Mucosa of stomach (tissue), 1 donor: ENCODE measurements around the gene BEST2.

Experiments
- H3K27me3 ChIP-seq: one replicate; pipeline ENCODE4 v1.7.0; 2013; ENCODE audit warnings: mild to moderate bottlenecking, low read length; ENCODE audit not compliant: control insufficient read depth, insufficient read depth
- H3K36me3 ChIP-seq: one replicate; pipeline ENCODE4 v1.7.0; 2013; ENCODE audit warnings: low read length; ENCODE audit not compliant: control insufficient read depth, insufficient read depth
- H3K4me1 ChIP-seq: one replicate; pipeline ENCODE4 v1.7.0; 2013; ENCODE audit warnings: mild to moderate bottlenecking, low read length; ENCODE audit not compliant: control insufficient read depth, insufficient read depth
- H3K4me3 ChIP-seq: one replicate; pipeline ENCODE4 v1.7.0; 2013; ENCODE audit warnings: low read length
- H3K9ac ChIP-seq: one replicate; pipeline ENCODE4 v1.7.0; 2013; ENCODE audit warnings: mild to moderate bottlenecking, low read length, moderate library complexity
- H3K9me3 ChIP-seq: one replicate; pipeline ENCODE4 v1.7.0; 2013; ENCODE audit warnings: mild to moderate bottlenecking, low read length, moderate library complexity; ENCODE audit not compliant: control insufficient read depth
- donor health status: Pancreatic carcinoma.

BEST2 gene

GRCh38 chr19:12785431-12786031, 33.9 kb downstream of the BEST2 start:
- Histone ChIP-seq H3K4me3 (peak overlapping the region; percentile 20), H3K9me3 (no peaks in the 10 kb centered on the region), H3K4me1 (peaks cover 82% of the 10 kb centered on the region), H3K27me3 (no peaks in the 10 kb centered on the region), H3K36me3 (no peaks in the 10 kb centered on the region), H3K9ac (peak overlapping the region; percentile 81)

- H3K9me3 ChIP-seq = no peaks in the 10 kb centered on the region
- peak overlapping the region; percentile 20 for H3K4me3 ChIP-seq
- no peaks in the 10 kb centered on the region for H3K36me3 ChIP-seq
- no peaks in the 10 kb centered on the region for H3K27me3 ChIP-seq
- peaks cover 88% of the 10 kb centered on the region for H3K4me1 ChIP-seq
- H3K9ac ChIP-seq = peak overlapping the region; percentile 81
These were observed 34.7 kb downstream of the BEST2 start for GRCh38 chr19:12786141-12786870.

GRCh38 chr19:12786952-12787351, 35.4 kb downstream of the BEST2 start:
- Histone ChIP-seq H3K4me1 (peaks cover 83% of the 10 kb centered on the region), H3K4me3 (no peak overlapping the region), H3K36me3 (no peaks in the 10 kb centered on the region), H3K27me3 (no peaks in the 10 kb centered on the region), H3K9me3 (no peaks in the 10 kb centered on the region), H3K9ac (peak overlapping the region; percentile 81)

GRCh38 chr19:12787458-12787857, 35.9 kb downstream of the BEST2 start:
- Histone ChIP-seq H3K4me3 (no peak overlapping the region), H3K9ac (peak overlapping the region; percentile 81)

GRCh38 chr19:12788042-12788681, 36.6 kb downstream of the BEST2 start:
- H3K9ac ChIP-seq = peak overlapping the region; percentile 90
- H3K4me1 ChIP-seq = peaks cover 72% of the 10 kb centered on the region
- H3K27me3 ChIP-seq = no peaks in the 10 kb centered on the region
- no peaks in the 10 kb centered on the region for H3K36me3 ChIP-seq
- peak overlapping the region; percentile 53 for H3K4me3 ChIP-seq
- H3K9me3 ChIP-seq = no peaks in the 10 kb centered on the region

More at GRCh38 chr19:12787458-12787857, 35.9 kb downstream of the BEST2 start:
- Histone ChIP-seq H3K27me3 (no peaks in the 10 kb centered on the region), H3K4me1 (peaks cover 78% of the 10 kb centered on the region), H3K36me3 (no peaks in the 10 kb centered on the region), H3K9me3 (no peaks in the 10 kb centered on the region)

GRCh38 chr19:12788682-12789097, 37.1 kb downstream of the BEST2 start:
- Histone ChIP-seq H3K27me3 (no peaks in the 10 kb centered on the region), H3K9me3 (no peaks in the 10 kb centered on the region), H3K9ac (peak overlapping the region; percentile 90), H3K4me1 (peaks cover 68% of the 10 kb centered on the region), H3K36me3 (no peaks in the 10 kb centered on the region), H3K4me3 (peak overlapping the region; percentile 53)

GRCh38 chr19:12789098-12789903, 37.7 kb downstream of the BEST2 start:
- H3K4me3 ChIP-seq = peak overlapping the region; percentile 53
- H3K27me3 ChIP-seq = no peaks in the 10 kb centered on the region
- H3K4me1 ChIP-seq = peaks cover 68% of the 10 kb centered on the region
- peak overlapping the region; percentile 98 for H3K9ac ChIP-seq
- H3K36me3 ChIP-seq = no peaks in the 10 kb centered on the region
- H3K9me3 ChIP-seq = no peaks in the 10 kb centered on the region

- Histone ChIP-seq H3K27me3 (no peaks in the 10 kb centered on the region), H3K4me1 (peaks cover 63% of the 10 kb centered on the region), H3K9ac (peak overlapping the region; percentile 98), H3K36me3 (no peaks in the 10 kb centered on the region), H3K4me3 (peak overlapping the region; percentile 72), H3K9me3 (no peaks in the 10 kb centered on the region)
These were observed 38.5 kb downstream of the BEST2 start for GRCh38 chr19:12789904-12790619.

GRCh38 chr19:12790628-12791344, 39.2 kb downstream of the BEST2 start:
- H3K4me3 ChIP-seq = peak overlapping the region; percentile 72
- peaks cover 60% of the 10 kb centered on the region for H3K4me1 ChIP-seq
- H3K9me3 ChIP-seq = no peaks in the 10 kb centered on the region
- no peaks in the 10 kb centered on the region for H3K36me3 ChIP-seq
- H3K9ac ChIP-seq = peak overlapping the region; percentile 98
- H3K27me3 ChIP-seq = no peaks in the 10 kb centered on the region

- no peaks in the 10 kb centered on the region for H3K9me3 ChIP-seq
- H3K4me1 ChIP-seq = peaks cover 60% of the 10 kb centered on the region
- H3K4me3 ChIP-seq = peak within 1 kb of the TSS; percentile 88
- peak within 1 kb of the TSS; percentile 98 for H3K9ac ChIP-seq
- no peaks in the 10 kb centered on the region for H3K36me3 ChIP-seq
- no peaks in the 10 kb centered on the region for H3K27me3 ChIP-seq
These were observed 39.9 kb downstream of the BEST2 start, which contains the start of gene JUNB for GRCh38 chr19:12791345-12792050. JUNB (plus strand) TSS chr19:12791486; CDS start chr19:12791772, 286 bp downstream.
